Stimulated activated CD8-positive, alpha-beta memory T cell treated with anti-CD3 and anti-CD28 coated beads, Interleukin-7, amount 100 ng/mL, for 1 hour (primary cell): ENCODE measurements around the gene OR10A2.
"Not testable (repeated sequence)": the region's sequence is repeated elsewhere in the genome, so short reads cannot be mapped to it uniquely, and the experiment has no call there.

Source experiments
- DNase-seq, 2 donors: peaks; one replicate each; pipeline ENCODE4 v3.0.0-alpha.2; 2020; ENCODE audit warnings: low read depth in 2 of 2

OR10A2 gene, protein sequence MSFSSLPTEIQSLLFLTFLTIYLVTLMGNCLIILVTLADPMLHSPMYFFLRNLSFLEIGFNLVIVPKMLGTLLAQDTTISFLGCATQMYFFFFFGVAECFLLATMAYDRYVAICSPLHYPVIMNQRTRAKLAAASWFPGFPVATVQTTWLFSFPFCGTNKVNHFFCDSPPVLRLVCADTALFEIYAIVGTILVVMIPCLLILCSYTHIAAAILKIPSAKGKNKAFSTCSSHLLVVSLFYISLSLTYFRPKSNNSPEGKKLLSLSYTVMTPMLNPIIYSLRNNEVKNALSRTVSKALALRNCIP

GRCh38 chr11:6862961-6863360 is at the start of gene OR10A2:
TSS of gene OR10A2 (plus strand) at chr11:6863057. CDS start at chr11:6869755, 6,698 bp downstream.
- DNase-seq = no peak

GRCh38 chr11:6813656-6814055 is 49.2 kb upstream of the OR10A2 start:
- DNase-seq = no peak

- DNase-seq = no peak
Observed at GRCh38 chr11:6817694-6818093, 45.2 kb upstream of the OR10A2 start.

- DNase-seq = no peak
Observed at GRCh38 chr11:6818967-6819366, 43.9 kb upstream of the OR10A2 start.

DNA sequence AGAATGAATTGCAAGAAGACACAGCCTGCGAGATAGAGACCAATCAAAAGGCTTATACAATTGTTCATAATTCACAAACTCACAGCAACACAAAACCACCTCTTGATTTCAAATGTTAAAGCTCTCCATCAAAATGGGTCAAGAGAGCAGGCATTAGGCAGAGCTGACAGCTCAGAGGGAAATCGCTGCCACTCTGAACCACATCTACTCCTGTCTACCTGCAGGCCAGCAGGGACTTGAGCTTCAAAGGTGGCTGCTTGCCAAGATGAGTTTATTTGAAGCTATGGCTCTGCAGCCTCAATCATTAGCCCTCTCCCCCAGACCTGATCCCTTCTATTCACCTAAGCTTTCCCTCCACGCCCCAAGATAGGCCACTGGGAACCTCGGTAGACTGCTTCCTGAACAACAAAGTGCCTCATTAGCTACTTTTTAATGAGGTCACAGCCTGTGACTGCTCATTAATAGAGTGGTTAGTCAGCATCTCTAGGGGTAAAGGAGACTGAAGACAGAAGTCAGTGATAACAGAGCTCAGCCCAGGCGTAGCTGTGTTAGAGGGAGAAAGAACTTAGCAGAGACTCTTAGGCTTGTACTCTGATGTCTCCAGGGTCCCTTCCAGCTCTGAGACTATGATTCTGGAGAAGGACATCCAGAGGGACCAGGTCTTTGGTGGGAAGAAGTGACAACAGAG is 38.6 kb upstream of the OR10A2 start:
- DNase-seq = no peak

- DNase-seq = no peak
Observed at GRCh38 chr11:6825231-6825744, 37.6 kb upstream of the OR10A2 start.

GRCh38 chr11:6828103-6828502 is 34.8 kb upstream of the OR10A2 start:
- DNase-seq = no peak

DNA sequence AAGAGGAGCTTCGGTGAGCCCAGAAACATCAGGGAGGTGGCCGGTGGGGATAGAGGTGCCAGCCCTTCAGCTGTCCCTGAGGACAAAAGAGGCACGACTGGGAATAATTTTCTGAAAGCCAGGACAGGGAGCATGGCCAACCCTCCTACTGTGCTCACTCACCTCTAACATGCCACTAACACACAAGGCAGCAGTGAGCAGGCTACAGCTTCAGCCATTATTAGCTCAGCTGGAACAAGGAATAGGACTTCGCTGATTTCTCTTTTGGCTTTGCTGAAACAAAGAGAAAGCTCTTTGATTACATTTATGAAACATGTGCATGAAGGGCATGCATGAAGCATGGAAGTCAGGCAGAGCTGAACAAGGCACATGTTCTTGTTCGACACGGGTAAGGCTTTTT is 29.5 kb upstream of the OR10A2 start:
- no peak for DNase-seq

GRCh38 chr11:6834021-6834420 is 28.8 kb upstream of the OR10A2 start:
- no peak for DNase-seq

DNA sequence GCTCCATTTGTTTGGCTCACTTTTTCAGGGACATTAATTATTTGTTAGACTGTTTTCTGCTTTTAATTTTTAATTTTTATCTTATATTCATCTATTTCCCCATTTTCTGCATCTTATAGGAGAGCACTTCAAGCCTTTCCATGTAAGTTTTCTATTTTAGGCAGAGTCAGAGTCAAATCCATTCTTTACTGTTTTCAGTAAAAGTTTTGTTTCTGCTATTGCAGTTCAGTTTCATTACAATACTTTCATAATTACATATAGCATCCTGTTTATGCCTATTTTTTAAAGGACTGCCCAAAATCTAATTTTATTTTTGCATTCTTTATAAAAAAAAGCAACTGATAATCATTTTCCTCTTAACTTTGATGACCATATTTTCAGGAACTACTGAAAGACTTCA is 21.2 kb upstream of the OR10A2 start:
- DNase-seq = no peak

DNA sequence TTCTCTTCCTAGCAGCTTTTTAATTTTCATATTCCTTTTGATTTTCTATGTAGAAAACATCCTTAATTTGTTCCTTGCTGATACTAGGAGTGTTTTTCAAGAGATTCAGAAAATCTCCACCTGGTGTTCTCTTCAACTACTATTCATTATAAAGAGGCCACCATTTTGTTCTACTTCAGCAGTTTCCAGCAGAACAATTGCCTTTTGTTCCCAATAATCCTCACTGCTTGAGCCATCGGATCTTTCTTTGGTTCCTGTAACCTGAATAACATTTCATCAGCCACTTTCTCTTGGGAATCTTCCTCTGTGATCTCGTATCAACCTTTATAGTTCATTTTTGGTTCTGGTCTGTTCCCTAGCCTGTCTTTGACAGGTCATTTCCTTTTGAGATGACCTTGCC is 19.2 kb upstream of the OR10A2 start:
- no peak for DNase-seq

GRCh38 chr11:6844356-6844755 is 18.5 kb upstream of the OR10A2 start:
- DNase-seq = no peak

- no peak for DNase-seq
Observed at GRCh38 chr11:6845383-6845782, 17.5 kb upstream of the OR10A2 start, which contains the start of gene OR10A5. TSS of gene OR10A5 (plus strand) at chr11:6845683. CDS start at chr11:6845683, 0 bp downstream.

- DNase-seq = no peak
Observed at GRCh38 chr11:6850526-6850925, 12.3 kb upstream of the OR10A2 start.

DNA sequence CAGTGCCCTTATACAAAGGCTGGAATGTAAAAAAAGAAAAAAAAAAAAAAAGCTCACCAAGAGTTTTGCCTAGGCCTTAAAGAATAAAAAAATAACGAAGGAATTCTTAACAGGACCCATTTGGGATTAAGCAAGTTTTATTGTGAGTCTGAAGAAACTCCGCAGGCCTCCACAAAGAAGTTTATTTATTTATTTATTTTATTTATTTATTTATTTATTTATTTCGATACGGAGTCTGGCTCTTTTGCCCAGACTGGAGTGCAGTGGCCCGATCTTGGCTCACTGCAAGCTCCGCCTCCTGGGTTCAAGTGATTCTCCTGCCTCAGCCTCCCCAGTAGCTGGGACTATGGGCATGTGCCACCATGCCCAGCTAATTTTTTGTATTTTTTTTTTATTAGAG is 8.1 kb upstream of the OR10A2 start:
- DNase-seq = not testable (repeated sequence)

GRCh38 chr11:6855971-6856541 is 6.8 kb upstream of the OR10A2 start:
- no peak for DNase-seq

DNA sequence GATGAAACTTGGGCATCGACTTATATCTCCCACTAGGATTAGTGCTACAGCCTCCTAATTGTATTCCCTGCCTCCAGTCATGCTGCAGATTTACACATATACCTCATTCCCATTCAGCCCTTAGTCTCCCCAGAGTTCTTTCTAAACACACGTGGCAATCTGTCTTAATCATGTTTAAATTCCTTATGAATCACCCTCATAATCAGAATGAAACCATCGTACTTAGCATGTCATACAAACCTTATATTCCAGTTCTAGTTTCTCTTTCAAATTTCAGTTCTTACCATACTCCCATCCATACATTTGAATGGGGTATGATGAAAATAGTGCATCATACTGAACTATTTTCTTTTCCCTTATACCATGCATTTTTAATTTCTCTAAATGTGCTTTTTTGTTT is 6.0 kb upstream of the OR10A2 start:
- no peak for DNase-seq

DNA sequence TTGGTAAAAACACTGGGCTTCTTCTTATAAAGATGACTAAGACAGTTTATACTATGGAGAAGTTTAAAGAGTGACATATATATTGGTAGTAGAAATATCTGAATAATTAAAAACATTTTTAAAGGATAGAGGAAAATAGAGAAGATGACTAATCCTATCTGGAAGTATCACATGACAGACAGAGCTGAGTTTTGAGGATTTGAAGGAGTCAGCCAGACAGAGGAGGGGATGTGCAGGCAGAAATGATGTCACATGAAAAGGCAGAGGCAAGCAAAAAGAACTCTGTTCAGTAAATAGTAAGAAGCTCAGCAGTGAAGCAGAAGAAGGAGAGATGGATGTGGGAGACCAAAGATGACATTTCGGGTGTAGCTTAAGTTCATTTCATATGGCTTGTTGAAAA is 1.6 kb downstream of the OR10A2 start:
- no peak for DNase-seq

DNA sequence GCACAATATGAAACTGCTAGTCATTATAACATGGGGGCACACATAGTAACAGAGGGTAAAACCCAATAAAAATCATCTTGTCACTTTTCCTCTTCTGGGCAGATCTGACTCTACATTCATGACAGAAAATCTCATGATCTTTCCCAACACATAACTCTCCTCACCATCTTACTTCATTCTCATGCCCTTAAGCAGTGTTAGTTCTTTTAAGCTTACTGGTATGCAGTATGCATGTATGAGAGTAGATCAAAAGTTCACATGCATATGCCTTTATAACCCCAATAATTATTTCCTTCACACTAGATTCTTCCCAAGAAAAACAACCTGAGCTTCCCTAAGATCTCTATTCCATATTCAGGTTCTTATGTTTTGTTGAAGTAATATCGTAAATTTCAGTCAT is 8.4 kb downstream of the OR10A2 start:
- no peak for DNase-seq

DNA sequence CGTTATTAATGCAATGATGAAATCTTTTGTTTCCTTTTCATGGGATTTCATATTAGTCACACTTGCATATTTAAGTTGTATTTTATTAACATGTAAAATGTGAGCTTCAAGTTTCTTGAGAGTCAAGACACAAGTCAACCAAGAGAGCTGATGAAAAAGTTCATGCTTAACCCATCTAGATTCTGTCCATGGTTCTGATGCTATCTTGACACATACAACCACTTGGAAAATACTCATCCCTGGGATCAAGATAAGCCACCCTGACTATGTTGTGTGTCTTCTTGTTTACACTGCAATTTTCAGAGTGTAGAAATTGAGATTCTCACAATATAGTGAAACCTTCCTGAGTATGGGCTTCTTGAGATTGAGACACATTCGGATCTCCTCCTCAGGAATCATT is 12.9 kb downstream of the OR10A2 start:
- DNase-seq = no peak

DNA sequence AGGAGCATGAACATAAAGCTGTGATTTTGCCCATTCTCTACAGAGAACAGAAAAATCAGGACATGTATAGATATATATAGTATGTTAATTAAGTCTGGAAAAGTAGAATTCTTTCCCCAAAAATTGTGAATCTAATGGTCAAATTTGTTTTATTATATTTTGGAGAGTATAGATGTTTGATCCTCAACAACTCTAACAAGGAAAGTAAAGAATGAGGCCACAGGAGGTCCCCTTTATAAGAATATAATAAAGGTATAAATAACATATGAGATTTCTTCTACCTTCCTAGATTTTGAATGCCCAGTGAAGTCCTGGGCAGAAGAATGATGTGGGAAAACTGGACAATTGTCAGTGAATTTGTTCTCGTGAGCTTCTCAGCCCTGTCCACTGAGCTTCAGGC is 13.5 kb downstream of the OR10A2 start, which contains the start of gene OR10A4:
OR10A4 (plus strand) TSS at position 301 of the 400 bp plus-strand sequence; CDS start at position 324, 23 bp downstream.
- no peak for DNase-seq

DNA sequence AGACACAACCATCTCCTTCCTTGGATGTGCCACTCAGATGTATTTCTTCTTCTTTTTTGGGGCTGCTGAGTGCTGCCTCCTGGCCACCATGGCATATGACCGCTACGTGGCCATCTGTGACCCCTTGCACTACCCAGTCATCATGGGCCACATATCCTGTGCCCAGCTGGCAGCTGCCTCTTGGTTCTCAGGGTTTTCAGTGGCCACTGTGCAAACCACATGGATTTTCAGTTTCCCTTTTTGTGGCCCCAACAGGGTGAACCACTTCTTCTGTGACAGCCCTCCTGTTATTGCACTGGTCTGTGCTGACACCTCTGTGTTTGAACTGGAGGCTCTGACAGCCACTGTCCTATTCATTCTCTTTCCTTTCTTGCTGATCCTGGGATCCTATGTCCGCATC is 14.1 kb downstream of the OR10A2 start:
- no peak for DNase-seq

- DNase-seq = no peak
Observed at GRCh38 chr11:6882751-6883150, 19.9 kb downstream of the OR10A2 start.
